Inflammatory macrophage (primary cell): Measurements from ENCODE around the gene FHAD1.
"Not testable (repeated sequence)": the region's sequence is repeated elsewhere in the genome, so short reads cannot be mapped to it uniquely, and the experiment has no call there.

Source experiments
- DNase-seq, 2 donors: peaks; one replicate each; pipeline ENCODE4 v3.0.0-alpha.2; 2020 to 2022

The FHAD1 gene

DNA sequence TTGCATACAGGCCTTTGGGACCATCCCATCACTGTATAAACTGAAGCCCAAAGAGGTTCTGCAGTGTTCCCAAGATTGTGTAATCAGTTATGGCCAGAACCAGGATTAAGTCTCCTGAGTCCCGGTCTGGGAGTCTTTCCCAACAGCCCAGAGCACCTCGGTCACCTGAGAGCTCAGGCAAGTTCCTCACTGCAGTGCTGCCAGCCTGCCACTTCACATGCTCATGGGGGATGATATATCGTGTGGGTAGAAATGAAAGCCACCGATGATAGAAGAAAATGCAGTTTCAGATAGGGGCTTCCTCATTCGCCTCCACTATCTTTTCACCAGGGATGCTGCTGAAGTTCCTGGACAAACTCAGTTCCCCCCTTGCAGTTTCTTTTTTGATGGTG, 30.4 kb downstream of the FHAD1 start:
- peak; percentile 49 to 62 for DNase-seq

DNA sequence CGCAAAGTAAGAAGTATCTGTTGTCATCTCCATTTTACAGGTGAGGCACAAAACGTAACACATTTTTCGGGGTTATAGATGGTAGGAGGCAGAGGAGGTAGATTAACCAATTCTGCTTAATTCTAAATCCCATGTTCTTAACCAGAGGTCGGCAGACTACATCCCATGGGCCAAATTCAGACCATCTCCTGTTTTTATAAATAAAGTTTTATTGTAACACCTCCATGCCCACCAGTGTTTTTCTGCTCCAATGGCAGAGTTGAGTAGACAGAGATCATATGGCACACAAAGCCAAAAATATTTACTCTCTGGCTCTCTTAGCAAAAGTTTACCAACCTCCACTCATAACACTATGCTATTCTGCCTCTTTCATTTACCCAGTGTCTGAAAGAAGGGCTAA, 30.9 kb downstream of the FHAD1 start:
- no peak for DNase-seq

- DNase-seq, result no peak
Observed at GRCh38 chr1:15279576-15280230, 32.7 kb downstream of the FHAD1 start.

GRCh38 chr1:15280416-15280815, 33.4 kb downstream of the FHAD1 start:
- DNase-seq, result no peak

- DNase-seq, result no peak
Observed at GRCh38 chr1:15282038-15282437, 35.0 kb downstream of the FHAD1 start.

GRCh38 chr1:15282810-15283474, 35.9 kb downstream of the FHAD1 start:
- no peak for DNase-seq

DNA sequence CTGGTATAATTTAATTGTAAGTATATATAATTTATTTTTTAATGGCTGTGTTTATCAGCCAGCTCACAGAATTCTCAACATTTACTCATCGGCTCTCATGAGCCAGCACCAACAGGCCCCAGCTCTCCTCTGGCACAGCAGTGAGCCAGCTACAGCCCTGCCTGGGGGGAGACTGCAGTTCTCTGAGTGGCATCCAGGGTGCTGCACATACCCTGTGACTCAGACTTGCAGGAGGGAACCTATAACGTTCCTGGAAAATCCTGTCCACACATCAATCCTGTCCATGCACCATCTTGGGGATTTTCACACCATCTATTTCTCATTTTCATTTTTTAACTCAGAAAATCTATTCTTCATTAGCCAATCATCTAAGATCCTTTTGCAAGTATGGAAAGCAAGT, 36.5 kb downstream of the FHAD1 start:
- no peak for DNase-seq

GRCh38 chr1:15286452-15286851, 39.4 kb downstream of the FHAD1 start:
- no peak for DNase-seq

- DNase-seq, result peak in 1 of 2 donors; percentile 44
Observed at GRCh38 chr1:15287035-15287979, 40.3 kb downstream of the FHAD1 start.

DNA sequence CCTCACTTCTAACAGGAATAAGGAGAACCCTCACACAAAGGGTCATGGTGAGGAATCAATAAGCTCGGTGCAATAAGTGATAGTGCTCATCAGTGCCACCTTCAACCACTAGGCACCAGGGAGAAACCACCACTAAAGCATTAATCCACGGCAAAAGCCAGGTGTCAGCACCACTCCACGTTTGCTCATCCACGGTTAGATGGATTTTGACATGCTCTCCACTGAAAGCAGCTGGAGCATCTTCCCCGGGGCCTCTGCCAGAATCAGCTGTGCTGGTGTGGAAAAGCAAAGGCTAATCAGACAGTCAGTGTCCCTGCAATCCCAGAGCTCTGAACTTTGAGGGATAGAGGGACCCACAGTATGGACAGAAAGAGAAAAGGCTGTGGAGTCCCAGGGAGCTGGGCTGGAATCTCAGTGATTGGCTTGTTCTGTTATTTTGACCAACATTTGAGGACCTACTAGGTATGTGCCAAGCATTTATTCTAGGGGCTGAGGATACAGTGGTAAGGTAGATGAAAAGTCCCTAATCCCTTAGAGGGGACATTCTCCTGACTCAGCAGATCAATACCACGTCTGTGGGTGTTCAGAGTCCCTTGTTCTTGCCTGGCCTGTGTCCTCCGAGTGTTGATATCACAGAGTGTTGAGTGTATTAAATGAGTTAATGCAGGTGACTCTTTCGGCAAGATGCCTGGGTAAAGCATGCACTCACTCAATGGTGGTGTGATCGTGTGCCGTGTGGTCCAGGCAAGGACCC, 41.3 kb downstream of the FHAD1 start:
- DNase-seq, result no peak

- DNase-seq, result no peak
Observed at GRCh38 chr1:15289251-15289651, 42.2 kb downstream of the FHAD1 start.

DNA sequence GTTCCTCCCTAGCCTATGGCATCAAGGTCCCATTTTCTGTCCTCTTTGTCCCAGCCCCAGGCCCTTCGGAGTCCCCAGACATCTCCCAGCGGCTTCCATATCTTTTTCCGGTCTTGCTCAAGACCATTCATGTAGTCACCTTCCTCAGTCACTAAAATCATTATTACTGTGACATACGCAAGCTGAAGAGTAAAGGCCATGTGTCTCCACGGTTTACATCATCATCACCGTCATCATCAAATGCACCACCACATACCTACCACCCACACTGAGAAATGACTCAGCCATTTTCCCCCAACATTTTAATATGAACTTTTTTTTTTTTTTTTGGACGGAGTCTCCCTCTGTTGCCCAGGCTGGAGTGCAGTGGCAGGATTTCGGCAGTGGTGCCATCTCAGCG, 43.4 kb downstream of the FHAD1 start:
- DNase-seq, result peak; percentile 67 to 76

- DNase-seq, result no peak
Observed at GRCh38 chr1:15295696-15296095, 48.7 kb downstream of the FHAD1 start.

- peak; percentile 57 to 62 for DNase-seq
Observed at GRCh38 chr1:15296585-15297321, 49.7 kb downstream of the FHAD1 start.

- not testable (repeated sequence) for DNase-seq
Observed at GRCh38 chr1:15297975-15298374, 51.0 kb downstream of the FHAD1 start.

- DNase-seq, result peak in 1 of 2 donors; percentile 14
Observed at GRCh38 chr1:15299179-15299578, 52.2 kb downstream of the FHAD1 start.

DNA sequence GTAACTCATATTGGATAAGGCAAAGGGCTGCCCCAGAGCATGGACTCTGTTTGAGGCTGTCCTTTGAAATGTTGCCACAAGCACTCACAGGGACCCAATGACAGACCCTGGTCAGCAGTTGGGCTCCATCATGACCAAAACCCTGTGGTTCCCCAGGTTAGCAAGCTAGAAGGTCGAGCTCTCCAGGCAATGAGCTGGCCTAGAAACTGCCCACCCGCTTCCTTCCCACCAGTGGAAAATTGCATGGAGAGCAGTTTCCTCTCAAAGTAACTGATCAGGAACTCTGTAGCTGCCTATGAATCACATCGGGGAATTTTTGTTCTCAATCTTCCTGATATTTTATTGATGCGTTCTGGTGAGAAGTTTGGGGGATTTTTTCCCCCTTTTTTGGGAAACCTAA, 52.8 kb downstream of the FHAD1 start:
- peak; percentile 10 to 46 for DNase-seq

- DNase-seq, result no peak
Observed at GRCh38 chr1:15303935-15304334, 56.9 kb downstream of the FHAD1 start.

- DNase-seq, result peak; percentile 45 to 64
Observed at GRCh38 chr1:15304708-15305467, 57.9 kb downstream of the FHAD1 start.

GRCh38 chr1:15305468-15305770, 58.4 kb downstream of the FHAD1 start:
- no peak for DNase-seq

DNA sequence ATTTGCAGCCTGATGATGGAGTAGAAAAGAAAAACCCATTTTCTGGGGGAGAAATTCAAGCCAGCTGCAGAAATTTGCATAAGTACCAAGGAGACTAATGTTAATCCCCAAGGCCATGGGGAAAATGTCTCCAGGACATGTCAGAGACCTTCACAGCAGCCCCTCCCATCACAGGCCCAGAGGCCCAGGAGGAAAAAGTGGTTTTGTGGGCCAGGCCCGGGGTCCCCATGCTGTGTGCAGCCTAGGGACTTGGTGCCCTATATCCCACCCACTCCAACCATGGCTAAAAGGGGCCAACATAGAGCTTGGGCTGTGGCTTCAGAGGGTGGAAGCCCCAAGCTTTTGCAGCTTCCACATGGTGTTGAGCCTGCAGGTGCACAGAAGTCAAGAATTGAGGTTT, 59.3 kb downstream of the FHAD1 start:
- DNase-seq, result not testable (repeated sequence)
